KMS-11 (cell line): Measurements from ENCODE around the gene PPM1H.

Experiments
- H2AFZ ChIP-seq: fragments of 200-600 bp; sonication (generic); 2 replicates; pipeline ENCODE4 v1.6.1; 2016; ENCODE audit warnings: antibody characterized with exemption, mixed run types, low read depth
- H3K27ac ChIP-seq: fragments of 200-600 bp; sonication (generic); 2 replicates; pipeline ENCODE4 v1.6.1; 2016; ENCODE audit warnings: mild to moderate bottlenecking, mixed run types
- H3K27me3 ChIP-seq: fragments of 200-600 bp; sonication (generic); 2 replicates; pipeline ENCODE4 v1.6.1; 2017; ENCODE audit warnings: mild to moderate bottlenecking, low read depth, mixed run types, moderate library complexity; ENCODE audit not compliant: insufficient read depth
- H3K36me3 ChIP-seq: fragments of 200-600 bp; sonication (generic); 2 replicates; pipeline ENCODE4 v1.6.1; 2017; ENCODE audit warnings: mild to moderate bottlenecking, mixed run types; ENCODE audit not compliant: insufficient read depth
- H3K4me1 ChIP-seq: fragments of 200-600 bp; sonication (generic); 2 replicates; pipeline ENCODE4 v1.6.1; 2016; ENCODE audit warnings: mild to moderate bottlenecking, low read depth, mixed run types; ENCODE audit not compliant: poor library complexity, severe bottlenecking
- H3K4me2 ChIP-seq: fragments of 200-600 bp; sonication (generic); 2 replicates; pipeline ENCODE4 v1.7.0; 2016; ENCODE audit warnings: mild to moderate bottlenecking, mixed run types
- H3K4me3 ChIP-seq: fragments of 200-600 bp; sonication (generic); IDR thresholded peaks from 2 replicates; pipeline ENCODE4 v1.6.1; 2017; ENCODE audit warnings: low read depth, low read length, mixed read lengths; ENCODE audit not compliant: insufficient read depth
- H3K79me2 ChIP-seq: fragments of 200-600 bp; sonication (generic); 2 replicates; pipeline ENCODE4 v1.6.1; 2016; ENCODE audit warnings: low read depth, mixed run types; ENCODE audit not compliant: insufficient read depth
- H3K9ac ChIP-seq: fragments of 200-600 bp; sonication (generic); 2 replicates; pipeline ENCODE4 v1.6.1; 2016; ENCODE audit warnings: mild to moderate bottlenecking, mixed run types
- H4K20me1 ChIP-seq: fragments of 200-600 bp; sonication (generic); 2 replicates; pipeline ENCODE4 v1.6.1; 2016; ENCODE audit warnings: mild to moderate bottlenecking, mixed run types; ENCODE audit not compliant: insufficient read depth
- CTCF ChIP-seq: fragments of 200-600 bp; sonication (generic); conservative IDR thresholded peaks from 2 replicates; pipeline ENCODE4 v1.6.1; 2017; ENCODE audit warnings: low read depth, mild to moderate bottlenecking, antibody characterized with exemption, low read length, moderate library complexity, mixed read lengths

PPM1H gene

DNA sequence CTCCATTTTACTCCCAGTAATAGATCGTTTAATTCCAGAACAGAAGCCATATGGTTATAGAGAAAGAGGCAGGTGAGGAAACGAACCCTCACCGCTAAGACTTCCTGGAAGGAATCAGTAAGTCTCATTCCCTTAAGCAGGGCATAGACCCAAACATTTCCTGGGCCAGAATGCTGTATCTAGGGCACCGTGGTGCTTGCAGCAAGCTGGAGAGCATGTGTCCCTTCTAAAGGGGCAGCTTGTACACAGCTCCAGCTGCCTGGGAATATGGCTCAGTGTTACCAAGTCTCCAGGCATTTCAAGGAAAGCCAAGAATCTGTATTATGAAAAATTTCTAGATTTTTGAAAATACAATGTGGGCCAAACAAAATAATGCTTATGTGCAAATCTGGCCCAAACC is 73.4 kb downstream of the PPM1H start:
- Histone ChIP-seq H3K27me3 (no peaks in the 10 kb centered on the region), H2AFZ (no peak overlapping the region), H3K4me1 (peaks cover 9% of the 10 kb centered on the region), H3K4me2 (no peak overlapping the region), H3K4me3 (no peak overlapping the region), H3K9ac (no peak overlapping the region), H3K36me3 (no peaks in the 10 kb centered on the region), H3K27ac (no peak overlapping the region), H3K79me2 (no peaks in the 10 kb centered on the region), H4K20me1 (no peaks in the 10 kb centered on the region)
- no peak for TF ChIP-seq CTCF

- no peaks in the 10 kb centered on the region for H3K79me2 ChIP-seq
- no peak overlapping the region for H3K4me2 ChIP-seq
- no peak overlapping the region for H2AFZ ChIP-seq
These were observed 74.2 kb downstream of the PPM1H start for GRCh38 chr12:62860501-62861411.

GRCh38 chr12:62860020-62860419 is 74.9 kb downstream of the PPM1H start:
- Histone ChIP-seq H3K4me3 (no peak overlapping the region), H3K9ac (no peak overlapping the region), H3K27ac (no peak overlapping the region), H2AFZ (no peak overlapping the region), H3K79me2 (no peaks in the 10 kb centered on the region), H3K4me1 (peaks cover 9% of the 10 kb centered on the region), H4K20me1 (no peaks in the 10 kb centered on the region), H3K27me3 (no peaks in the 10 kb centered on the region), H3K4me2 (no peak overlapping the region), H3K36me3 (no peaks in the 10 kb centered on the region)
- TF ChIP-seq CTCF: no peak

More at GRCh38 chr12:62860501-62861411, 74.2 kb downstream of the PPM1H start:
- Histone ChIP-seq H3K9ac (no peak overlapping the region), H3K4me3 (no peak overlapping the region), H3K27ac (no peak overlapping the region), H3K36me3 (no peaks in the 10 kb centered on the region), H4K20me1 (no peaks in the 10 kb centered on the region), H3K27me3 (no peaks in the 10 kb centered on the region), H3K4me1 (peaks cover 9% of the 10 kb centered on the region)
- TF ChIP-seq CTCF: no peak

GRCh38 chr12:62859321-62859737 is 75.6 kb downstream of the PPM1H start:
- H2AFZ ChIP-seq: no peak overlapping the region
- H4K20me1 ChIP-seq: no peaks in the 10 kb centered on the region
- no peaks in the 10 kb centered on the region for H3K79me2 ChIP-seq
- peaks cover 9% of the 10 kb centered on the region for H3K4me1 ChIP-seq
- H3K36me3 ChIP-seq: no peaks in the 10 kb centered on the region
- H3K27ac ChIP-seq: no peak overlapping the region
- no peak for TF ChIP-seq CTCF
- H3K27me3 ChIP-seq: no peaks in the 10 kb centered on the region
- no peak overlapping the region for H3K4me3 ChIP-seq
- no peak overlapping the region for H3K9ac ChIP-seq
- no peak overlapping the region for H3K4me2 ChIP-seq
